ENCODE measurements around the gene SOX6. TPM values are rescaled to one million over a fixed set of nuclear protein-coding genes. Genes with fewer than 3 reads are reported as not detected.

Gene SOX6
- total RNA-seq, 1 donor from 2014 or later = not detected

DNA sequence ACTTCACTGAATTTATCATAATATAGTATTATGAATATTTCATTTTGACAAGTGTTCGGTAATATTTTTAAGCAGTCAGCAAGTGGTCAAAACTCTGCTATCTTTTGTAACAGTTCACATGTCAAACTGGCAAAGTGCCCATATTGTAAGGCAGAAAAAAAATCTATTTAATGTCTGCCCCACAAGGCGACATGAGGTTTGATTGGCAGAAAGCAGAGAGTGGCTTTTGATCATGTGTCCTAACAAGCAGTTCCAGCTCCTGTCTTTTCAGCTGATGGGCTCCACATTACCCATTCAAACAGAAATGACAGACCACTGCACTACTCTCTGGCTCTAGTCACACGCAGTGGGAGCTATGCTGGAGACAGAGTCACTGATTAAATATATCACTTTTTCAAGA lies 59.0 kb downstream of the SOX6 start:
- no peak for DNase-seq (ENCODE audit: low spot score)
- no peaks in the 10 kb centered on the region for H3K9me3 Mint-ChIP-seq
- no peak overlapping the region for H3K4me3 Mint-ChIP-seq
- no peaks in the 10 kb centered on the region for H3K27me3 Mint-ChIP-seq (ENCODE audit: insufficient read depth)
- no peaks in the 10 kb centered on the region for H3K4me1 Mint-ChIP-seq (ENCODE audit: low read depth)
- intact Hi-C loops (cut with micrococcal nuclease) = no loop called here
- H3K27ac Mint-ChIP-seq = no peak overlapping the region
- no peaks in the 10 kb centered on the region for H3K36me3 Mint-ChIP-seq (ENCODE audit: low read depth)

GRCh38 chr11:16296273-16296672 lies 60.1 kb downstream of the SOX6 start:
- no peaks in the 10 kb centered on the region for H3K4me1 Mint-ChIP-seq (ENCODE audit: low read depth)
- intact Hi-C loops (cut with micrococcal nuclease) = no loop called here
- no peak overlapping the region for H3K4me3 Mint-ChIP-seq
- H3K36me3 Mint-ChIP-seq (ENCODE audit: low read depth) = no peaks in the 10 kb centered on the region
- no peaks in the 10 kb centered on the region for H3K9me3 Mint-ChIP-seq
- H3K27me3 Mint-ChIP-seq (ENCODE audit: insufficient read depth) = no peaks in the 10 kb centered on the region
- DNase-seq (ENCODE audit: low spot score) = no peak
- H3K27ac Mint-ChIP-seq = no peak overlapping the region

DNA sequence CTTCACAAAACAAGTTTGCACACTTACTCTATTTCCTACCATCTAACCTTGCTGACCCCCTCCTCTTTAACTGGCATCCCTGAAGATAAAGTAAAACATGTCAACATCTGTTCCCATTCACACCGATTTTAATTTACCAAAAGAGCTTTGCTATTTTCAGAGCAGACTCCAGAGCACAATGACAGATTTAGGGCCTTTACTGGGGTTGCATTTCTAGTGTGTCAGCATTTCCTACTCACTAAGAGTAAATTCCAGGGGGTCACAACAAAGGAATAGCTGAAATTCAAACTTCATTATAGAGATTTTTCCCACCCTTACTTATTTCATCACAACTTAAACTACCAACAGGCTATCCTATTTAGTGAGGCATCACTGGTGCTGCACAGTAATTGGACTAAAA lies 60.8 kb downstream of the SOX6 start:
- Mint-ChIP-seq H3K27me3 (ENCODE audit: insufficient read depth) (no peaks in the 10 kb centered on the region), H3K27ac (no peak overlapping the region), H3K4me1 (ENCODE audit: low read depth) (no peaks in the 10 kb centered on the region), H3K9me3 (no peaks in the 10 kb centered on the region), H3K4me3 (no peak overlapping the region), H3K36me3 (ENCODE audit: low read depth) (no peaks in the 10 kb centered on the region)
- DNase-seq (ENCODE audit: low spot score) = no peak
- intact Hi-C loops (cut with micrococcal nuclease) = no loop called here

DNA sequence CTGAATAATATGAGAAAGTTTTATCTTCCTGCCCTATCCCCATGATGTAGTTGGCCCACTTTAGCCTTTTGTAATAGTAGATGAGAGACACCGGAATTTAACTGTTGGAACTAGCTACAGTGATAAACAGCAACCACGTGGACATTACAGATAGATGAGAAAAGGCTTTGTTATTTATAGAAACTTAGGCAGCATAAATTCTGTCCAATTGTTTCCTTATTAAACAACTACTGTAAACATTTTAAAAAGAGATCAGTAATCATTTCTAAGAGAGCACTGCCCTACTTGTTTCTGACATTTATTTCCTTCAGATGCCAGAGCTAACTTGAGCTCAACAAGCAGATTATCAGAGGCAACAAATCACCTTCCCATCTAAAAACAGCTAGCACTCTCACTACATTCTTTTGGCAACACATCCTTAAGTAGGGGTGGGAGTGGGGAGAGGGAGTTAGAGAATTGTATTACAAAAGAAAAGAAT lies 63.1 kb downstream of the SOX6 start:
- Mint-ChIP-seq H3K27ac (no peak overlapping the region), H3K36me3 (ENCODE audit: low read depth) (no peaks in the 10 kb centered on the region), H3K27me3 (ENCODE audit: insufficient read depth) (no peaks in the 10 kb centered on the region), H3K9me3 (no peaks in the 10 kb centered on the region), H3K4me3 (no peak overlapping the region), H3K4me1 (ENCODE audit: low read depth) (no peaks in the 10 kb centered on the region)
- no peak for DNase-seq (ENCODE audit: low spot score)
- intact Hi-C loops (cut with micrococcal nuclease) = no loop called here

DNA sequence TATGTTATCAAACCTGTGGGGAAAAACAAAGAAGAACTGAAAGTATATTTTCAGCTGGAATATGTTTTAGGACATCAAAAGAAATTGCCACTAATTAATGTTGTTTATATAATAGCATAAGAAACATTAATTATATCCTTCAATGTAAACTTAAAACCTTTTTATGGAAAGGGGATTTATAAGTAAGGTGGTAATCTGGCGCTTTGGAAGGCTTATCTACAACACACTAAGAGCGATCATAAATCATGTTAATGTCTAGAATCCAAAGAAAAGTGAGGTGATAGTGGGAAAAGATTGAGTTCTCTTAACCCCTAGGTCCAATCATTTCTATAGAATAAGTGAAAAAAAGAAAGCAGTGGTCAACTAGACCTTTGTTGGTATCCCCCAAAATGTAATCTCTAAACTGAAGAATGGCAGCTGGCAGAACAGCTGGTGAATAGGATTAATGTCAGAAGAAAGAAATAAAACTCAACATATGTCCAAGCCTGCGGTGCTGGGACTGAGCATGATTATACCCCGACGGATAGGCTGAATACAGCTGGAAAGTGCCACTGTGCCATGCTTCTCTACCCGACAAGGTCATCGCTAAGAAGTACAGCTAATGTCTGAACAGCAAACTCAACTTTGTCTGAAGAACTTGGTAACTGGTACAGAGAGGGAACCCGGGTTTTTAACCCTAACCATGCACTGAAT lies 64.0 kb downstream of the SOX6 start:
- DNase-seq (ENCODE audit: low spot score) = no peak
- H3K36me3 Mint-ChIP-seq (ENCODE audit: low read depth) = no peaks in the 10 kb centered on the region
- no peak overlapping the region for H3K27ac Mint-ChIP-seq
- no peaks in the 10 kb centered on the region for H3K27me3 Mint-ChIP-seq (ENCODE audit: insufficient read depth)
- no peaks in the 10 kb centered on the region for H3K4me1 Mint-ChIP-seq (ENCODE audit: low read depth)
- no peaks in the 10 kb centered on the region for H3K9me3 Mint-ChIP-seq
- intact Hi-C loops (cut with micrococcal nuclease) = no loop called here
- no peak overlapping the region for H3K4me3 Mint-ChIP-seq

GRCh38 chr11:16291729-16292128 lies 64.6 kb downstream of the SOX6 start:
- H3K4me3 Mint-ChIP-seq = no peak overlapping the region
- no peak for DNase-seq (ENCODE audit: low spot score)
- H3K27me3 Mint-ChIP-seq (ENCODE audit: insufficient read depth) = no peaks in the 10 kb centered on the region
- no peak overlapping the region for H3K27ac Mint-ChIP-seq
- intact Hi-C loops (cut with micrococcal nuclease) = no loop called here
- H3K4me1 Mint-ChIP-seq (ENCODE audit: low read depth) = no peaks in the 10 kb centered on the region
- H3K9me3 Mint-ChIP-seq = no peaks in the 10 kb centered on the region
- no peaks in the 10 kb centered on the region for H3K36me3 Mint-ChIP-seq (ENCODE audit: low read depth)

DNA sequence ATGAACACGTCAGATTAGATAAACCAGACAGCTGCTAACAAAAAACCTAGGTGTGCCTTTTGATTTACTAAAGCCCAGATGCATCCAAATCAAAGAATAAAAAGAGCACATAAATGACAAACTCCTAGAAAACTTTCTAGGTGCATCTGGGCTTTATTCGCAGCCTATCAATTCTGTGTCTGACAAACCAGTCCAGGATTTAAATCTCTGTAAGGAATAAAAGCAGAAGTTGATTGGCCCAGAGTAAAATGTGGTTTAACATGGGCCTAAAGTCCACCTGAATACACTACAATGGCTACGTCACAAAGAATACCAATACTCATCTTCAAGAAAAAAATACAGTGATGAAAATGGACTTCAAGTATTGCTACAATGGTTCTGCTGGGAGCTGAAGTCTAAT lies 66.8 kb downstream of the SOX6 start:
- Mint-ChIP-seq H3K27me3 (ENCODE audit: insufficient read depth) (no peaks in the 10 kb centered on the region), H3K36me3 (ENCODE audit: low read depth) (no peaks in the 10 kb centered on the region), H3K9me3 (no peaks in the 10 kb centered on the region), H3K27ac (no peak overlapping the region), H3K4me1 (ENCODE audit: low read depth) (no peaks in the 10 kb centered on the region), H3K4me3 (no peak overlapping the region)
- intact Hi-C loops (cut with micrococcal nuclease) = no loop called here
- DNase-seq (ENCODE audit: low spot score) = no peak

DNA sequence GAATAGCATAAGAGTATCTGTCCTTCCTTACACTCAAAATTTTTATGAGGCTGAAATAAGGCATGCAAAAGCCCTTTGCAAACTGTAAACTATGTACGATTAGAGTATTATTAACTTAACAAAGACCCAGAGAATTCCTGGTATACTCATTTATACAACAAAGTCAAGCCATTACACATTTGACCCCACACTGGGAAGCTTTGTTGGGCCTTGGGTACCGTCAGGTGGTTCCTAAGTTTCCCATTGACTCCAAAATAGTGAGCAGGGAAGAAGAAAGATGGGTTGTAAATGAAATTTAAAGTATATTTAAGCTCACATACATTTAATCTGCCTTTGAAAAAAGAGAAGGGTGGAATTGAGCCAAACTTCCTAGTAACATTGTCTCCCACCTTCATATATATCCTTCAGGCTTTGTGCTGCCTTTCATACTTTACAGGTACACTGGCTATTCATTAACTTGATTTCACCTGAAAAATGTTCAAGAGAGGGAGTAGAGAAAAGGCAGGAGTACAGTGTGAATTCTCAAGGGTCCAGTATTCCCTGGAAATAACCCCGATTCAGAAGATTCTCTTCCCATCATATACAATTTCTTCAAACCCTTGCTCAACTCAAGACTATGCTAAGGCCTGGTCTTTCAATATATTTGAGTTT lies 68.6 kb downstream of the SOX6 start:
- Mint-ChIP-seq H3K27ac (no peak overlapping the region), H3K27me3 (ENCODE audit: insufficient read depth) (no peaks in the 10 kb centered on the region), H3K36me3 (ENCODE audit: low read depth) (no peaks in the 10 kb centered on the region), H3K4me1 (ENCODE audit: low read depth) (no peaks in the 10 kb centered on the region), H3K9me3 (no peaks in the 10 kb centered on the region), H3K4me3 (no peak overlapping the region)
- intact Hi-C loops (cut with micrococcal nuclease) = no loop called here
- DNase-seq (ENCODE audit: low spot score) = no peak

- Mint-ChIP-seq H3K9me3 (no peaks in the 10 kb centered on the region), H3K36me3 (ENCODE audit: low read depth) (no peaks in the 10 kb centered on the region), H3K4me1 (ENCODE audit: low read depth) (no peaks in the 10 kb centered on the region), H3K27ac (no peak overlapping the region), H3K4me3 (no peak overlapping the region), H3K27me3 (ENCODE audit: insufficient read depth) (no peaks in the 10 kb centered on the region)
- intact Hi-C loops (cut with micrococcal nuclease) = no loop called here
- DNase-seq (ENCODE audit: low spot score) = no peak
Measured at GRCh38 chr11:16286095-16286494, 70.3 kb downstream of the SOX6 start.

DNA sequence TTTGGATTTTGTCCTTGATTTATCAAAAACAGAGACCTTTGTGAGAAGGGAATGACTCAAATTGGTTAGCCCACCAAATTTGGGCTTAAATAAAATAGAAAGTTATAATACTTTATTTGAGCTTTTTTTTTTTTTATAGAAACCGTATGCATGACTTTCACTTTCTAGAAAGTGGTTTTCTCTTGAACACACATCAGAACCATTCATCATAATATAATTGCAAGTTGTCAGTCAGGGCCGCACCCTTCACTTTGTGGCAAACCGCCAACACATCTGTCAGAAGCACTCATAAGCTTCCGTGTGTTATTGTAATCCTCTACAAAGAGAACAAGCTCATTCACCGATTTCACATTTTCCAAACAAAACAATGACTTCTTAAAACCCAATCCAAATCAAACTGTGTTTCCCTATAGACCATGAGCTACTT lies 76.1 kb downstream of the SOX6 start:
- no peak overlapping the region for H3K4me3 Mint-ChIP-seq
- H3K27ac Mint-ChIP-seq = no peak overlapping the region
- no peaks in the 10 kb centered on the region for H3K36me3 Mint-ChIP-seq (ENCODE audit: low read depth)
- H3K27me3 Mint-ChIP-seq (ENCODE audit: insufficient read depth) = no peaks in the 10 kb centered on the region
- intact Hi-C loops (cut with micrococcal nuclease) = no loop called here
- no peaks in the 10 kb centered on the region for H3K4me1 Mint-ChIP-seq (ENCODE audit: low read depth)
- no peak for DNase-seq (ENCODE audit: low spot score)
- H3K9me3 Mint-ChIP-seq = no peaks in the 10 kb centered on the region

DNA sequence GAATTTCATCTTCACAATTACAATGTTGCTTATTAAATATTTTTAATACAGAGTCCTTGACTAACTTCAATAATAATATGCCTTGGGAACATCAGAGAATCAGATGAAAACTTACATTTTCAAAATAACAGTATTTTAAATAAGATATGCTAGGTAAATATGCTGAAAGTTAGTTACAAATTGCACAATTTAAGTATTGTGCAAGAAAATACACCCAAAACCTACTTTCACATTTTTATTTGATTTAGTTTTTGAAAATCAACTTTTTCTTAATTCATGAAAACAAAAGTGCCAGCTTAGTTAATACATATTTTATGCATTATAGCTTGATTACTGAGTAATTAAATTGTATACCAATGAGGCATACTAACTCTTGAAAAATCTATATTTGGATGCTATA lies 76.8 kb downstream of the SOX6 start:
- DNase-seq (ENCODE audit: low spot score) = no peak
- Mint-ChIP-seq H3K9me3 (no peaks in the 10 kb centered on the region), H3K4me1 (ENCODE audit: low read depth) (no peaks in the 10 kb centered on the region), H3K27me3 (ENCODE audit: insufficient read depth) (no peaks in the 10 kb centered on the region), H3K27ac (no peak overlapping the region), H3K4me3 (no peak overlapping the region), H3K36me3 (ENCODE audit: low read depth) (no peaks in the 10 kb centered on the region)
- intact Hi-C loops (cut with micrococcal nuclease) = no loop called here

- intact Hi-C loops (cut with micrococcal nuclease) = no loop called here
- no peaks in the 10 kb centered on the region for H3K4me1 Mint-ChIP-seq (ENCODE audit: low read depth)
- H3K36me3 Mint-ChIP-seq (ENCODE audit: low read depth) = no peaks in the 10 kb centered on the region
- no peak for DNase-seq (ENCODE audit: low spot score)
- H3K4me3 Mint-ChIP-seq = no peak overlapping the region
- H3K27ac Mint-ChIP-seq = no peak overlapping the region
- H3K27me3 Mint-ChIP-seq (ENCODE audit: insufficient read depth) = no peaks in the 10 kb centered on the region
- no peaks in the 10 kb centered on the region for H3K9me3 Mint-ChIP-seq
Measured at GRCh38 chr11:16278979-16279378, 77.4 kb downstream of the SOX6 start.

DNA sequence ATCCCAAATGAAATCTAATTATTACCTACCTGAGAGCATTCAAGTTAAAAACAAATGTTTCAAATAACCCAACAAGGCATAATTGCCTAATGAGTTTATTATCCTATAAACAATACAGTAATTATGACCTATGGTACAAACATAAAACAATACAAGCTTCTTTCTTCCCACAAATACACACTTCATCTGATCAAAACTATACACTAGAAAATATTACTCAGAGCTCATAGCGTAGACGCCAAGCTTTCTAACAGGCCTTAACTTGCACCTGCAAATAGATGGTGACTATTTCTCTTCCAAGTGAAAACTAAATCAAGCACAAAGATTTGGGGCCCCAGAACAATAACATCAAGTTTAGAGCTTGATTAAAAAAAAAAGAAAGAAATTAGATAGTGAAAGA lies 78.1 kb downstream of the SOX6 start:
- no peak overlapping the region for H3K27ac Mint-ChIP-seq
- no peaks in the 10 kb centered on the region for H3K36me3 Mint-ChIP-seq (ENCODE audit: low read depth)
- intact Hi-C loops (cut with micrococcal nuclease) = no loop called here
- H3K4me3 Mint-ChIP-seq = no peak overlapping the region
- no peaks in the 10 kb centered on the region for H3K4me1 Mint-ChIP-seq (ENCODE audit: low read depth)
- no peaks in the 10 kb centered on the region for H3K27me3 Mint-ChIP-seq (ENCODE audit: insufficient read depth)
- H3K9me3 Mint-ChIP-seq = no peaks in the 10 kb centered on the region
- no peak for DNase-seq (ENCODE audit: low spot score)

DNA sequence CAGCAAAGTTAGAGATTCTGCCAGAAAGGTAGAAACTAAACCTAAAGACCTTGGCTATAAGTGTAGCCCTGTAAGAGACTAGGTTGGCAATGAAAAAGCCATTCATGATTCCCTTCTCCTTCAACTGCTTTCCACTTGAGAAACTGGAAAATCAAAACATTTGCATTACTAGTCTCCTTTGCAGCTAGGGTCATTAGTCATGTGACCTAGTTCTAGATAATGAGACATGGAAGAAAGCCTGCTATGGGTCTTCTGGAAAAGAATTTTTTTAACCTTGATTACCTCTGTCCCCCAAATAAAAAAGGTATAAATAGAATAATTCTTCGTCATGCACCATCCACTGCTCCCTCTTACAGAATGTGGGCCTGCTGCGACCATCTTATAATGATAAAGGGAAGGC lies 80.1 kb downstream of the SOX6 start:
- Mint-ChIP-seq H3K4me1 (ENCODE audit: low read depth) (no peaks in the 10 kb centered on the region), H3K9me3 (no peaks in the 10 kb centered on the region), H3K27me3 (ENCODE audit: insufficient read depth) (no peaks in the 10 kb centered on the region), H3K36me3 (ENCODE audit: low read depth) (no peaks in the 10 kb centered on the region), H3K27ac (no peak overlapping the region), H3K4me3 (no peak overlapping the region)
- intact Hi-C loops (cut with micrococcal nuclease) = no loop called here
- no peak for DNase-seq (ENCODE audit: low spot score)

All from activated T-helper 1 cell treated with anti-CD3 and anti-CD28 coated beads, Interleukin-12 subunit alpha, Interleukin-12 subunit beta, Interleukin-2, Interleukin-4 antibody, amounts not matched to agents 30 ng/mL and 10 ng/mL and 1 ng/mL, durations not matched to agents 14 hours and 24 hours and 36 hours (primary cell).